8988T (cell line): Measurements from ENCODE around the gene MDFIC.
A peak's percentile ranks its signal among the peaks of the same experiment; 100 is the strongest.

ENCODE experiments used
- DNase-seq: peaks from one replicate; pipeline ENCODE4 v3.0.0; 2011

MDFIC gene

DNA sequence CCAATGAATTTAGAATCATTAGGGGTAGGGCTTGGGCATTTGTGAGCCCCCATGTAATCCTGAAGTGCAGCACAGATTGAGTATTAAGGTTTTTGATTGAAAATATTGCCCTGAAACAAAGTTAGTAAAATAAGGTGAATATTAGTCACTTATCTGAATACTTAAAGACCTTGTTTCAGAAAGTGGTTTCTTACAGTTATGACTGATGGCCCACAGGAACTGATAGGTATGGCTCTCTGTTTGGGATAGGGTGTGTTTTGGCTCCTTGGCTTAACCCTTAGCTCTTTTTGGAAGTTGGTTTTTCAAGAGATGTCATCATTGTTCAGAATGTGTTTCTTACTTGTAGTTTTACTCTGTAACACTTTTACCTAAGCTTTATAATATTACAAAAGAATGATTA lies 34.8 kb downstream of the MDFIC start:
- DNase-seq: no peak

DNA sequence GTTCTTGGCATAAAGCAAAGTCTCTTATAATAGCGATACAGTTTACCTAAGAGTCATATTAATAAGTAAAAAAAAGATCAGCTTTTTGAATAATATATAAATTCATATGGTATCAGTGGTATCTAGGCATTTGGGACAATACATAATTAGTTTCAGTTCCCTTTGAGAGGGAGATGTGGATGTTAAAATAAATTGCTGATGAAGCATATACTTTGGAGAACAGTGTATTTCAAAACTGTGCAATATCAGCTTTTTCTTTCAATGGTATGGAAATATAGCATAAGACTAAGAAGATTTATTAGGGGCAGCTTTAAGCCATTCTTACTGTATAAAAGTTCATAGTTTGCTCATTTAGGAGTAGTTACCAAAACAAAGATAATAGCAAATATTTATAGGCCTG lies 35.5 kb downstream of the MDFIC start:
- no peak for DNase-seq

DNA sequence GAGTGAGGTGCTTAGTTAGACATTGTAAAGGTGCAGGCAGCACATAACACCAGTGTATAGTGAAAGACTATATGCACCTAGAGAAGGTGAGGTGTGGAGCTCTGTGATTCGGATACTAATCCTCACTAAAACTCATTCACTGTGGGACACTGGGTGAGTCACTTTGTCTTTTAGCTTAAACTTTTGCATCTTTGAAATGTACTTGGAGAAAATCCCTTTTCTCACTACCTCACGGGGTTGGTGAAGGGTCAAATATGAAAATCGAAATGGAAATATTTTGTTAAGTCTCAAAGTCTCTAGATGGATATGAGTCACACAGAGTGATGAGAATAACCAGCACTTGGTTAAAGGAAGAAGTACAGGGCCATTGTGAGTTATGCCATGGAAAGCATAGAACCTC lies 38.0 kb downstream of the MDFIC start:
- no peak for DNase-seq

DNA sequence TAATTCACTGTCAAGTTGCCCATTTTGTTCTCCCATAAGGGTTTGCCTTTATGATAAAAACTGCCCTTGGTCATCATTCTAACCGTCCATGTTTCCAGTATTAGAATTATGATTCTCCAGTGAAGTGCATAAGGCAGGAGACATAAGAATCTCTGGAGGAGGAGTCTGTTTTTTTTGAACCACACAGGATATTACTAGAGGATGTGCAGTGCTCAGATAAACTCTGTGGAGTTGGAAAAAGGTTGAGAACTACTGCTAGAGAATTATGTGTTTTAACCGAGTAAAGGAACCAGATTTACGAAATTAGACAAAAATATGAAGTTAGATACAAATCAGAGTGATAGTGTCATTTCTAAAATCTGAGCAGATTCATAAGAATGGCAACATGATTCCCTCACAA lies 40.5 kb downstream of the MDFIC start:
- DNase-seq: no peak

DNA sequence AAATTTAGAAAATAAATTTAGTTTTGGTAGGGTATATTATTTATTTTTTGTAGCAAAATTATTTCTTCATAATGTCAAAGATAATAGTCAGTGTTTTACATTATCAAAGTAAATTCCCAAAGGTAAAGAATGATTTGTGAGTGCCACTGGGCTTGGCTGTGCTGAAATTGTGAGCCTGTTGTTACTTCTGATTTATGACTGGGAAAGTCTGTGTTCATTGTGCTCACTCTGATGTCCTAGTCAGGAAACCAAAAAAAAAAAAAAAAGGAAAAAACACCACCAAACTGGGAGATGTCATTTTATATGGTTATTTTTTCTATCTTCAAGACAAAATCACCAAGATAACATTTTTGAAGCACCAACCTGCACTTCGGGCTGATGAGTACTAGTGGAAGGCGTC lies 44.3 kb downstream of the MDFIC start:
- DNase-seq: no peak

DNA sequence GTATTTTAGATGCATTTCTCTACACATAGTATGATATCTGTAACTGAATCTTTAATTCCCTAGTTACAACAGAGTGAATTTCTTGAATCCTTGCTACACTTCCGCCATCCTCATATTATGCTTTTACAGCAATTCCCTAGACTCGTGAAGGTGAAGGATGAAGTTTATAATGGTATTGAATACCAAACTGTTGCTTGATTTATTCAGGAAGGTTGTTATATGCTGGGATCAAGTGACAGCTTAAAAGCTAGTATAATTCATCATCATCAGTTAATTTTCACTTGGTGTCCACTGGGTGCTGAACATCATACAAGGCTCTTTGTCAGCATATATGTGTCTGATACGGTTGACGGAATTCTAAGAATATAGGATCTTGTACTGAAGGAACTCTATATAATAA lies 47.2 kb downstream of the MDFIC start:
- DNase-seq: no peak

DNA sequence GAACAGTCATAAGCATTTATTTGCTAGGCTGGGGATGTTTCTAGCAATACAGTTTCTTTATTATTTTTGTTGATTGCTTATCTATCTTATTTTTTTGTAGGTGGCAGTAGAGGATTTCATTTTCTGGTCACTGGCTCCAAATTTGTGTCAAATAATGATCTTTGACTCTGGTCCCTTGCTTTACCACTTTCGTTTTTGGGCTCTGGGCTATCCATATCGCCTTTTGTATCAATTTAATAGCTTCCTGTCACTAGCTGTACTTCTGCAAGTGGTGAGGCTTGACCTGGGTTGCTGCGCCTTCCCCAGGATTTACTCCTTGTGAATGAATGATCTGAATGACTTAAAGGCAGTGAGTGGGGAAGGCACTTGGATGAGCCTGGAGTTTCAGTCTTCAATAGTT lies 48.4 kb downstream of the MDFIC start:
- DNase-seq: no peak

DNA sequence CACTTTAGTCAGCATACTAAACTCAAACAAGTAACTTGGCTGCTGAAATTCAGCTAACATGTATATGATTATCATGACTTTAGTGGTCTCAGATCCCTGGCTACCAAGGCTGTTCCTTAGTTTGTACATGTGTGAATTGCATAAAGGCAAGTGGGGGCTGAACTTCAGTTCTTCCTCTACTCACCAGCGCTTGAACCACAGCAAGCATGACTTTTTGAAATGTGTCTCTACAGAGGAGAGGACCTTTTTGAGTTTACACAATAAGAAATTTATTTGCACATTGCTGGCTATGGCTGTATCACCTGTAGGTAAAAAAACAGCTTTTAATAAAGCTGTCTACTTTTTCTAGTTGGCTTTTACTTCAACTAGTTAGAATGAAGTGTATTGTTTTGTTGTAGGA lies 48.8 kb downstream of the MDFIC start:
- no peak for DNase-seq

DNA sequence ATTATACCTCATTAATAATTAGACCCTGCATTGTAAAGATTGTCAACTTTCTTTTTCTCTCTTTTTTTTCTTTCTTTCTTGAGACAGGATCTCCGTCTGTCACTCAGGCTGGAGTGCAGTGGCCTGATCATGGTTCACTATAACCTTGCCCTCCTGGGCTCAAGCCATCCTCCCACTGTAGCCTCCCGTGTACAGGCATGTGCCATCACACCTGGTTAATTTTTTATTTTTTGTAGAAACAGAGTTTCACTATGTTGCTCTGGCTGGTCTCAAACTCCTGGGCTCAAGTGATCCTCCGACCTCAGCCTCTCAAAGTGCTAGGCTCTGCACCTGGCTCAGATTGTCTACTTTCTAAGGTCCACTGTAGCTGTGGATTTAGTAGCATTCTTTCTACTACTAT lies 50.7 kb downstream of the MDFIC start:
- DNase-seq: no peak

DNA sequence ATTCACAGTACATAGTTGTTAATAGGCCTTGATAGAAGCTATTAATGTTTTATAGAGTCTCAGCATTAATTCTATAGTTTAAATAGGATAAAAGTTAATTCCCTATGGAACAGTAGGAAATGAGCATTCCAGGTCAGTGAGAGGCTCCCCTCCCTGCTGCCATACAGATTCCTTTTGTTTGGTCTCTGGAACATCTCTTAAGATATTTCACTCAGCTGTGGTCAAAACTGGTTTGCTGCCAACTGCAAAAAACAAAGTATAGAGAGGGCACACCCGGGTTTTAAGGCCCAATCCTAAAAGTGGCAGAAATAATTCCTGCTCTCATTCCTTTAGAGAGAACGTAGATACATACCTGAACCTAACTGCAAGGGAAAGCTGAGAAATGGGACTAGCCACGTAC lies 51.3 kb downstream of the MDFIC start:
- no peak for DNase-seq

DNA sequence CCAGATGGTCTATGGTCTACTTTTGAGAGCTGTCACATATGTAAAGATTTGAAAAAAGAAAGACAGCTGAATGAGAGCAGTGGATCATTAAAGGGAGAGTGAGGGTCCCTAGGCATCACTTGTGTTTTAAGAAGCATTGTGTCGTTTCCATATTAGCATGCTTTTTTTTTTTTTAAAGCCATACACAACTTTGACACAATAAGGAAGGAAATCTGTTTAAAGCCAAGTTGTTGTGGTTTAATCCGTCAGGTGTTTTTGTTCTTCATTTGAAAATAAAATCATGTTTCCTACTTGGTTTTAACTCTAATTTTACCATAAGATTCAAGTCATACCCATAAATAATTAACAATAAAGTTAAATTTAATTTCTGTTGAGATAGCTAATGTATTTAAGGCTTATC lies 53.5 kb downstream of the MDFIC start:
- no peak for DNase-seq

DNA sequence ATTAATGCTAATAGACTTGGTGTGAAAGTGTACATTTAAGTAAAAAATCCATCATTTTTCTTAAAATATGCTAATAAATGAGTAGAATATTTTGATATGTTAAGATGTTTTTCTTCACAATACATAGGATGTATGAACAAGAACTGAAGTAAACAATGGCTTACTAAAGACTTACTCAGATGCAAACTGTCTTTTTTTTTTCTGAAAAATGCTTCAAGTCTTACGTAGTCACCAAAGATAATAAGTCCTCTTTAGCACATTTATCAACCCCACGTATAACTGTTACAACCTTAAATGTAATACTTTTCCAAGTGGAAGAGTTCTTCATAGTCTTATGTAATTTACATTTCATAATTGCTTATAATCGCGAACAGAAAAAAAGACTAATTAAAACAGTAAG lies 54.8 kb downstream of the MDFIC start:
- DNase-seq: no peak

DNA sequence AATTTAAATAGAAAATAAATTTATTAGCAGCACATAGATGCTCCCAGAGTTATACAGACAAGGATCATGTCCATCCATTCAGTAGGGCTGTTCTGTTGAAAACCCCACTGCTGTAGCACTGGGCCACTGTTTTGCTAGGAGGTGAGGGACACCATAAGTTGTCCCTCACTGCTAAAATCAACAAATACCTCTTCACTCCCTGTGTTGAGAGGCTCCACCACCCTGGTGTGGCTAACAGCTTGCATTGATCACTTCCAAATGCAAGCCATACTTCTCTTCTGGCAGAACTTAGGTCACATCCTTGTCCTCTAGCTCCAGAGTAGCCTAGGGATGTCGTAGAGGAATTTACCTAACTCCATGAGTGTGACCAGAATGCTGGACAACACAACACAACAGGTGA lies 55.4 kb downstream of the MDFIC start:
- no peak for DNase-seq

DNA sequence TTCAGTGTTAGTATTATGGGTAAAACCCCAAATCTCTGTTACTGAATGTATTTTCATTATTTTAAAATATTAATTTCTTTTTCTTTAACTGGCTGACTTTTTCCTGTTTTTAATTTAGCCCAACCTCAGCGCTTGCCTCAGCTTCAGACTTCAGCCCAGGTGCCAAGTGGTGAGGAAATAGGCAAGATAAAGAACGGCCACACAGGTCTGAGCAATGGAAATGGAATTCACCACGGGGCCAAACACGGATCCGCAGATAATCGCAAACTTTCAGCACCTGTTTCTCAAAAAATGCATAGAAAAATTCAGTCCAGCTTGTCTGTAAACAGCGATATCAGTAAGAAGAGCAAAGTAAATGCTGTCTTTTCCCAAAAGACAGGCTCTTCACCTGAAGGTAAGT lies 57.5 kb downstream of the MDFIC start:
- DNase-seq: peak; percentile 1

DNA sequence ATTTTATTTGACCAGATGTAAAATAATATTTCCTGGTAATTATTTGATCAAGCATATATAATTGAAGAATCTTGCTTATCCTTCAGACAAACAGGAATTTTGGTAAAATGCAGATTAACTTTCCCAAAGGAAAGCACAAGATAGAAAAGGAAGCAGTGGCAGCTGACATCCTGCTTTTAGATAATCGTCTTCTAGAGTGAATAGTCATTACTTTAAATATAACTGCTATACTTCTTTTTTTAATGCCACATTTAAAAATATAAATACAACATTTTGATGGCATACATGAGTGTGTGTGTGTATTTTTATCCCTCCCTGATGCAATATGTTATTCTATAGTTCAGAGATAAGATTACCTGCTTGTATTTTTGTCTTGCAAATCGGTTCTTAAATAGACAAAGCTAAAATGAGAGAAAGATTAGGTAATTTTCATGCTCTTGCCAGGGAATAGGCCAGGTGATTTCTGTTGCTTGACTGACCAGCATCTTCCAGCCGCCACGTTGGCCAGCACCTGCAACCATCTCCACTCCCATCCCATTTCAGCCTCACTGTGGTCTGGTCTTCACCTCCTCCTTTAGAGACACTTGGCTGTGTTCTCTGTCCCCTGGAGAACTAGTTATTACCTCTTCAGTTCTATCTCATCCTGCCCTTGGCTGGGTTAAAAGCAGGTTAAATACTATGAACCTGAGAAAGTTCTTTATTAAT lies 58.1 kb downstream of the MDFIC start:
- DNase-seq: no peak

DNA sequence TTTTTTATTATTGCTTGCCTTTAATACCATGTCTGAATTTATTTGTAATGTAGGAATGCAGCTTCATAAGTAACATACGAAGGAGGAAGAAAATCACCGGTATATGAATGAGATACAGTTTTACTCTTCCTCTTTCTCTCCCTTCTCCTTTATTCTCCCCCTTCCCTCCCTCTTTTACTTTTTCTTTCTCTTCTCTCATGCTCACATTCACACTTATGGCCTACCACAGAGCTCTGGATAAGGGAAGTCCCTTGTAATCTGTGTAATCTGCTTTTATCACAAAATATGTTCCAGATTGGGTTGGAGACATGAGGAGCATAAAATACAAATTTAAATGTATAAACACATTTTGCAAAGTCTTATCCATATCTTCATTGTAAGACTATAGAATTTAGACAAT lies 59.4 kb downstream of the MDFIC start:
- DNase-seq: no peak

DNA sequence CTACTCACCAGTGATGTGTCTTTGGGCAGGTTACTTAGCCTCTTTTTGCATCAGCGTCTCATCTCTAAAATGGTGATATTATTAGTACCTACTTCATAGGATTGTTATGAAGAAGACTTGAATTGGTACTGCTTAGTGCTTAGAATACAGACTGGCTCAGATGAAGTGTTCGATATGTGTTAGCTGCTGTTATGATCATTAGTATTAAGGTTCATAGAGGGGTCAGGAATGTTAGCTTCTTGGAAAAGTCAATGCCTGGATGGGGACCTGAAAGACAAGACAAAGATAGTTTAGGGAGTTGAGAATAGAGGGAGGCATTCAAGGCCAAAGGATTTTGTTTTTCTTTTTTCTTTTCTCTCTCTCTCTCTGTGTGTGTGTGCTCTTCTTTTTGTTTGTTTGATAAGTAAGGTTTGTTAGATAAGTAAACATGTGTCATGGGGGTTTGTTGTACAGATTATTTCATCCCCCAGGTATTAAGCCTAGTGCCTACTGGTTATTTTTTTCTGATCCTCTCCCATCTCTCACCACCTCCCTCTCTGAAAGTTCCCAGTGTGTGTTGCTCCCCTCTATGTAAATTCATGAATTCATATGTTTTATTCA lies 63.3 kb downstream of the MDFIC start:
- DNase-seq: no peak

DNA sequence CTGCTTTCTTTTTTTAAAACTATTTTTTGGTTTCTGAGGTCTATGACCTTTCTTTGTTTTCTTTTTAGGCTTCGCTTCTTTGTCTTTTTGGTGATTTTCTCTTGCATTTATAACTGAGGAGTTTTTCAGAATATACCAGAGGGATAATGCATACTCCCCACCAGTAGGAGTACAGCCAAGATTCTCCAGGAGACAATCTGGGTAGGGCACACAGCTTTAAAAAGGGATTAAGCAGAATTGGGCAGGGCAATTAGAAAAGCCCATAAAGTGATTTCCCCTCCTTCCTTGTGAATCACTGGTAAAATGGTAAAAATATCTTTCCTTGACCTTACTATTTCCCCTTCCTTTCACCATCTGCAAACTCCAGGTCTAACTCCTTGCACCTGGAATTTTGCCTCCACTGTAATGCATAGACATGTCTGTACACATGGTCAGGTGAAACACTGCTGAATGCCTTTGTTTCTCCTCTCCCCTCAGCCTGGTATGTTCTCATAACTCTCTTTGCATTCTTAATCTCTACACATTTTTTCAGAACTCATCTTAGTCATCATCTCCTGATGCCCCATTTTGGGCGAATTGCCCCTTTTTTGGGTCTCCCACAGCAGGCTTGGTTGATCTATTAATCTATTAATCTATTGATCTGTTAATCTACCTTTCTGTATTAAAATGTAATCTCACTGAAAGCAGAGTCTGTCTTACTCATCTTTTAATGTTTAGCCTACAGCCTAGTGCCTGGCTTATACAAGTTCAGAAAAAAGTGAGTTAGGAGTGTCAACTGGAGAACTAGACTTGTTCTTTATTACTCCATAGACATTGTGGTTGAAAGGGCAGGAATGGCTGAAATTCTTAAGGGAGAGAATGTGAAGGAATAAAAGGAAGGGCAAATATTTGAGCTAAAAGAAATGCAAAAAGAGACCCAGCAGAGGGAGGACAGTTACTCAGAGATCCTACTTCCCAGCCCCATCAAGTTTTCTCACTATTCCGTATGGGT lies 64.6 kb downstream of the MDFIC start:
- no peak for DNase-seq

DNA sequence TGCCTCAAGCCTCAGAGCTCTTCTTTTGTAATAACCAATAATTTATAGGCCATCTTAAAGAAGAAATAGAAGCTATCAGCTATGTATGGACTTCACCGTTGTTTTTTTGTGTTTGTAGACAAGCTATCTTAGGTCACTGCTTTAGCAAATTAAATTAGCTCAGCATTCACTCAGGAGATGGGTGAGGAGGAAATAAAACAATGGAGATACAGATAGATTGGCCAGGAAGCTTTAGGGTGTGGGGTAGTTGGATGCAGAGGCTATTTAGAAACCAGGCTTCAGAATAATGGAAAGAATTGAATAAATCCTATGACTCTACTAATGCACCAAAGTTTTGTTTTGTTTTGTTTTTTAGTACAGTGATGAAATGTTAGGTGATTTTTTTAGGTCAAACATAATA lies 66.1 kb downstream of the MDFIC start:
- DNase-seq: no peak

DNA sequence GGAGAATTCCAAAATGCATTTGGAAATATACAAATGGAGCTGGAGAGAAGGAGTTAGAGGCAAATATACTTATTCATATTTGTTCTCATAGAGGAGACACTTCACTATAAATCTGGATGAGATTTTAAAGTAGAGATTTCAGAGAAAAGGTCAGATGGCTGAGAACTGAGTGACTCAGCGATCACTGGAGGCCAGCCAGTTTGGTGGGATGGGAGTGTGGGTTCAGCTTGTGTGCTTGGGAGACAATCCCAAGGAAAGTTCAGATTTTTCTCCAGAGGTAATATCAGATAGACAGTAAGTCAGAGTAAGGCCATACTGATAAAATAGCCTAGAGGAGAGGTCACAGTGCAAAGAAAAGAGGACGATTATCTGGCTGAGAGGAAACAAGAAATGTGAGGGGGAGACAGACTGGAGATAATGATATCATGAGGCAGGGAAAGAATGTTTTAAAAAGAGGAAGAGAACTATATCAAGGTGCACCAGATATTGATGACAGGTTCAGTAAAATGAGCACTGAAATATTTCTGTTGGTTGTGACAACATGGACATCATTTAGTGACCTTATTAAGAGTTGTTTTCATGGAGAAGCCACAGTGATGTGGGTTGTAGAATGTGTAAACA lies 67.0 kb downstream of the MDFIC start:
- no peak for DNase-seq

DNA sequence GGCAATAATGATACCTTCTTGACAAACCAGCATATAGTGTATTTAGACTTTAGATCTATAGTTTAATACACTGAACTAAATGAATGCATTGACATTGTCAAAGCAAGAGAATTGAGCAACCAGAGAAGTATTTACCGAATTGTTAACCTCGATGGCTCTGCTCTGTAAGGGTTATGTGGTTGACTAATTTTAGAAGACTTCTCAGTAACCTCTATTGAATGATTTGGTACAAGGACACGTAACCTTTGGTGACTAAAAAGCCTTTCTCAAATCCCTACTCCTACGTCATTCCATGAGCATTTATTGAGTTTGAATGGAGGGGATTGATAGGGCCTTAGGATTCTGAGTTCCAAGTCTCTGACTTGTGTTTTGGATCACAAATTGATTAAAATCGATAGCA lies 67.6 kb downstream of the MDFIC start:
- no peak for DNase-seq

DNA sequence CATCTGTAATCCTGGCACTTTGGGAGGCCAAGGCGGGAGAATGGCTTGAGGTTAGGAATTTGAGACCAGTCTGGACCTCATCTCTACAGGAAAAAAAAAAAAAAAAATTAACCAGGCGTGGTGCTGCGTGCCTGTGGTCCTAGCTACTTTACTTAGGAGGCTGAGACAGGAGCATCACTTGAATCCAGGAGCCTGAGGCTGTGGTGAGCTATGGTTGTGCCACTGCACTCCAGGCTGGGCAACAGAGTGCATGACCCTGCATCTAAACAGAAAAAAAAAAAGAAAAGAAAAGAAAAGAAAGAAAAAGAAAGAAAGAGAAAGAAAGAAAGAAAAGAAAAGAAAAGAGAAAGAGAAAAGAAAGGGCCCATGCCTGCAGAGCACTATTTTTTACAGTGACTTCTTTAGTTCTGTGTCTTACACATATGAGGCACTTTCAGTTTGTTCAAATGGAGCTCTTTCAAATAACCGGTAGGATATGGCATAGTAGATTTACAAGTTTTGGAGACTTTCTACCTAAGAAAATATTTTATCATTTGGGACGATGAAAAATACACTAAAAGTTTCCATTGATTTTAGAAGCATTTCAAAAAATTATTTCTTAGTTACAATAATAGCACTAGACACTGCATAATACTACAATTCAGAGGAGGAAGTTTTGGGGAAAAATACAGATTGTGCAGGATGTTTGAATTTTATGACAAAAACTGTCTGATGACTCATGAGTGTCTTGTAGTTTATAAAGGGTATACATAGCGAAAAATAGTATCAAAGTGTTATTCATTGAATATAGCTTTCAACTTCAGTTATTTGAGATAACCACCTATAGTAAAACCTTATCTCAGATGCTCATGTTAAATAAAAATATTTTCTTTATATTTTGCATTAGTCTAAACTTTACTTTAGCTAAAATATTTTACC lies 75.9 kb downstream of the MDFIC start:
- no peak for DNase-seq
